GM06990 (cell line): ENCODE results near the gene C2orf68.

Experiments
- DNase-seq: peaks from one replicate; pipeline ENCODE4 v3.0.0-alpha.2; 2011; ENCODE audit not compliant: insufficient read length; ENCODE audit errors: extremely low read depth
- H3K27me3 ChIP-seq: replicated peaks from 2 replicates; pipeline ENCODE4 v1.6.0; 2011; ENCODE audit warnings: low read length; ENCODE audit not compliant: control insufficient read depth, insufficient read depth
- H3K36me3 ChIP-seq: 2 replicates; pipeline ENCODE4 v1.5.1; 2011; ENCODE audit warnings: low read length; ENCODE audit not compliant: control insufficient read depth, insufficient read depth
- H3K4me3 ChIP-seq: replicated peaks from 2 replicates; pipeline ENCODE4 v1.5.1; 2011; ENCODE audit warnings: low read depth, mild to moderate bottlenecking, control low read depth, low read length
- TF ChIP-seq, protein P1 (sequence below): IDR thresholded peaks from 2 replicates; pipeline ENCODE4 v1.5.1; 2011; ENCODE audit warnings: low read length, control low read depth, mild to moderate bottlenecking, inconsistent platforms; ENCODE audit not compliant: insufficient read depth, poor library complexity, severe bottlenecking

Gene C2orf68

DNA sequence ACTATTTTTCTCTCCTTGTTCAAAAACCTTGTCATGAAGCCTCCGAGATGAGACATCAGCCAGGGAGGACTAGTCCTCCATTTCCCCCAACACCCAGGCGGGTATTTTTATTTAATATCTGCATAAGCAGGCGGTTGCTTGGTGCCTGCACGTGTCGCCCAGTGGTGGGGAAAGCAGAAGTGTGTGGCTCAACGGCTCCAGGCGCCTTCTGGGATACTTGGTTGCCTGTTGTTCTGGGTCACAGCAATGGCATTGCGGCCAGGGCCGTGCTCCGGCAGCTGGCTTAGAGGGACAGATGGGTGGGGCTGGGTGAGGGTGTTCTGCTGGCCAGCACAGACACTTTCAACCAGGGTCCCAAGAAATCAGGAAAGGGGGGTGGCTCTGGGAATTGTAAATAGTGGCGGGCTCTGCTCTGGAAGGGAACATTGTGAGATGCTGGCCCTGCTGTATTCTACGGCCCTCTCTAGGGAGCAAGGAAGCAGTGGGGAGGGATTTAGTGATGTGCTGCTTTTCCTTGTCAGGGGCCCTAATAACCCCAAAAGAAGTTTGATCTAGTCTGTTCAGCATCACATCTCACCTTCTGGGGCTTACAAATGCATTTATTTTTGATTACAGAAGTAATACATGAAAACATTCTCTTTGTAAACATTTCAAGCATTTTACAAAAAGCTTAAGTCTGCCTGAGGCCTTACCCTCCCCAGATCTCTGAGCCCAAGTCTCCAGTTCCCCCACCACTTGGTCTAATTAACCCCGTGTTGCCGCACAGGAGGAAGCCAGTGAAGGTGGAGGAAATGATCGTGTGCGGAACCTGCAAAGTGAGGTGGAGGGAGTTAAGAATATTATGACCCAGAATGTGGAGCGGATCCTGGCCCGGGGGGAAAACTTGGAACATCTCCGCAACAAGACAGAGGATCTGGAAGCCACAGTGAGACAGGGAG is 33.4 kb downstream of the C2orf68 start:
- H3K36me3 ChIP-seq: peaks cover 6% of the 10 kb centered on the region
- DNase-seq: no peak
- H3K27me3 ChIP-seq: no peaks in the 10 kb centered on the region
- peak overlapping the region; percentile 81 for H3K4me3 ChIP-seq
- TF ChIP-seq, protein P1, sequence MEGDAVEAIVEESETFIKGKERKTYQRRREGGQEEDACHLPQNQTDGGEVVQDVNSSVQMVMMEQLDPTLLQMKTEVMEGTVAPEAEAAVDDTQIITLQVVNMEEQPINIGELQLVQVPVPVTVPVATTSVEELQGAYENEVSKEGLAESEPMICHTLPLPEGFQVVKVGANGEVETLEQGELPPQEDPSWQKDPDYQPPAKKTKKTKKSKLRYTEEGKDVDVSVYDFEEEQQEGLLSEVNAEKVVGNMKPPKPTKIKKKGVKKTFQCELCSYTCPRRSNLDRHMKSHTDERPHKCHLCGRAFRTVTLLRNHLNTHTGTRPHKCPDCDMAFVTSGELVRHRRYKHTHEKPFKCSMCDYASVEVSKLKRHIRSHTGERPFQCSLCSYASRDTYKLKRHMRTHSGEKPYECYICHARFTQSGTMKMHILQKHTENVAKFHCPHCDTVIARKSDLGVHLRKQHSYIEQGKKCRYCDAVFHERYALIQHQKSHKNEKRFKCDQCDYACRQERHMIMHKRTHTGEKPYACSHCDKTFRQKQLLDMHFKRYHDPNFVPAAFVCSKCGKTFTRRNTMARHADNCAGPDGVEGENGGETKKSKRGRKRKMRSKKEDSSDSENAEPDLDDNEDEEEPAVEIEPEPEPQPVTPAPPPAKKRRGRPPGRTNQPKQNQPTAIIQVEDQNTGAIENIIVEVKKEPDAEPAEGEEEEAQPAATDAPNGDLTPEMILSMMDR: no peak

GRCh38 chr2:85577386-85578242 is 34.3 kb downstream of the C2orf68 start, which contains the start of gene VAMP8:
Gene VAMP8 (plus strand): TSS chr2:85577586. CDS start chr2:85577647, 61 bp downstream.
- Histone ChIP-seq H3K4me3 (peak within 1 kb of the TSS; percentile 81), H3K27me3 (no peaks in the 10 kb centered on the region), H3K36me3 (peaks cover 6% of the 10 kb centered on the region)
- TF ChIP-seq, protein P1: no peak
- peak; percentile 59 for DNase-seq

- H3K27me3 ChIP-seq: no peaks in the 10 kb centered on the region; the same call in 1 of the 2 replicates
- peaks cover 2% of the 10 kb centered on the region; the same call in 1 of the 2 replicates for H3K36me3 ChIP-seq
- DNase-seq: no peak
- TF ChIP-seq, protein P1: no peak
- H3K4me3 ChIP-seq: peak overlapping the region; percentile 81
Observed at GRCh38 chr2:85577063-85577385, 34.8 kb downstream of the C2orf68 start.

GRCh38 chr2:85575739-85576138 is 36.1 kb downstream of the C2orf68 start:
- Histone ChIP-seq H3K36me3 (no peaks in the 10 kb centered on the region), H3K27me3 (no peaks in the 10 kb centered on the region; the same call in 1 of the 2 replicates), H3K4me3 (no peak overlapping the region)
- TF ChIP-seq, protein P1: no peak
- DNase-seq: no peak

DNA sequence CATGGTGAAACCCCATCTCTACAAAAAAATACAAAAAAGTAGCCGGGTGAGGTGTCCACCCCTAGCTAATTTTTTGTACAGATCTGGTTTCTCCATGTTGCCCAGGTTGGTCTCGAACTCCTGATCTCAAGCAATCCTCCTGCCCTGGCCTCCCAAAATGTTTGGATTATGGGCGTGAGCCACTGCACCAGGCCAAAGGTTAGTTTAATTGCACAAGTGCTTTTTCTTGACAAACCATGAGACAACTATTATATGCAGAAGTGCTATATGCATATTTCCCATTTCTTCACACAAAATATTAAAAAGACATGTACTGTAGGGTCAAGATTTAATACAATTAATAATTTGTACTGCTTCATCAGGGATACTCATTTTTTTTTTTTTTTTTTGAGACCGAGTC is 45.6 kb downstream of the C2orf68 start:
- Histone ChIP-seq H3K27me3 (no peaks in the 10 kb centered on the region), H3K4me3 (no peak overlapping the region), H3K36me3 (no peaks in the 10 kb centered on the region)
- DNase-seq: no peak
- TF ChIP-seq, protein P1: no peak
